Measurements from ENCODE around the gene SLC12A8. TPM values are rescaled to one million over a fixed set of nuclear protein-coding genes. Genes with fewer than 3 reads are reported as not detected.

The SLC12A8 gene
- total RNA-seq, 4 donors from 2014 or later = 5.4 to 10.5 (median 6.8) TPM

- H3K36me3 ChIP-seq = no peaks in the 10 kb centered on the region
- no peaks in the 10 kb centered on the region for H3K9me3 ChIP-seq
- intact Hi-C loops (cut with DNase I; ENCODE audit: low total_unique reads) (no loop called here), in situ Hi-C loops (cut with MboI; ENCODE audit: low pct_ligation_motif_present in 1 of 4, low pct_unique_long_range_greater_than_20kb in 1 of 4, low sequenced_read_pairs in 3 of 4) (no loop called here)
- no peak overlapping the region for H3K27ac ChIP-seq
- H3K27me3 ChIP-seq = no peaks in the 10 kb centered on the region
- H3K4me1 ChIP-seq = no peaks in the 10 kb centered on the region
- TF ChIP-seq EP300 (IDR thresholded peaks at IDR 0.05; ENCODE audit: low read depth) = no peak
- TF ChIP-seq POLR2AphosphoS5 (IDR thresholded peaks at IDR 0.05) = no peak
- TF ChIP-seq CTCF (IDR thresholded peaks at IDR 0.05) = no peak
- TF ChIP-seq POLR2A (IDR thresholded peaks at IDR 0.05) = no peak
- WGBS, 2 donors (ENCODE audit: low coverage in 1 of 2) = 90 to 94% methylated on average over 3 to 4 of the region's 4 CpGs
- DNase-seq = no peak
- H3K4me3 ChIP-seq = no peak overlapping the region
Observed at GRCh38 chr3:125072749-125073389, 139.7 kb downstream of the SLC12A8 start.

GRCh38 chr3:125072301-125072700 lies 140.2 kb downstream of the SLC12A8 start:
- DNase-seq = no peak
- H3K36me3 ChIP-seq = no peaks in the 10 kb centered on the region
- no peak for TF ChIP-seq POLR2AphosphoS5 (IDR thresholded peaks at IDR 0.05)
- no peak for TF ChIP-seq CTCF (IDR thresholded peaks at IDR 0.05)
- TF ChIP-seq EP300 (IDR thresholded peaks at IDR 0.05; ENCODE audit: low read depth) = no peak
- no peak for TF ChIP-seq POLR2A (IDR thresholded peaks at IDR 0.05)
- no peaks in the 10 kb centered on the region for H3K9me3 ChIP-seq
- H3K4me3 ChIP-seq = no peak overlapping the region
- H3K27ac ChIP-seq = no peak overlapping the region
- intact Hi-C loops (cut with DNase I; ENCODE audit: low total_unique reads) = no loop called here
- no peaks in the 10 kb centered on the region for H3K4me1 ChIP-seq
- in situ Hi-C loops (cut with MboI; ENCODE audit: low pct_ligation_motif_present in 1 of 4, low pct_unique_long_range_greater_than_20kb in 1 of 4, low sequenced_read_pairs in 3 of 4) = no loop called here
- H3K27me3 ChIP-seq = no peaks in the 10 kb centered on the region

GRCh38 chr3:125069968-125070745 lies 142.4 kb downstream of the SLC12A8 start:
- in situ Hi-C loops (cut with MboI; ENCODE audit: low pct_ligation_motif_present in 1 of 4, low pct_unique_long_range_greater_than_20kb in 1 of 4, low sequenced_read_pairs in 3 of 4) = no loop called here
- no peaks in the 10 kb centered on the region for H3K4me1 ChIP-seq
- intact Hi-C loops (cut with DNase I; ENCODE audit: low total_unique reads) = no loop called here
- no peaks in the 10 kb centered on the region for H3K36me3 ChIP-seq
- H3K4me3 ChIP-seq = no peak overlapping the region
- H3K27me3 ChIP-seq = no peaks in the 10 kb centered on the region
- DNase-seq = no peak
- WGBS, 2 donors (ENCODE audit: low coverage in 1 of 2) = 97 to 100% methylated on average over 5 to 7 of the region's 7 CpGs
- H3K9me3 ChIP-seq = no peaks in the 10 kb centered on the region
- TF ChIP-seq EP300 (IDR thresholded peaks at IDR 0.05; ENCODE audit: low read depth) = no peak
- TF ChIP-seq POLR2AphosphoS5 (IDR thresholded peaks at IDR 0.05) = no peak
- TF ChIP-seq CTCF (IDR thresholded peaks at IDR 0.05) = no peak
- TF ChIP-seq POLR2A (IDR thresholded peaks at IDR 0.05) = no peak
- H3K27ac ChIP-seq = no peak overlapping the region

- H3K4me1 ChIP-seq = no peaks in the 10 kb centered on the region
- intact Hi-C loops (cut with DNase I; ENCODE audit: low total_unique reads) = no loop called here
- DNase-seq = no peak
- no peaks in the 10 kb centered on the region for H3K36me3 ChIP-seq
- no peak overlapping the region for H3K4me3 ChIP-seq
- in situ Hi-C loops (cut with MboI; ENCODE audit: low pct_ligation_motif_present in 1 of 4, low pct_unique_long_range_greater_than_20kb in 1 of 4, low sequenced_read_pairs in 3 of 4) = no loop called here
- H3K9me3 ChIP-seq = no peaks in the 10 kb centered on the region
- H3K27ac ChIP-seq = no peak overlapping the region
- TF ChIP-seq POLR2AphosphoS5 (IDR thresholded peaks at IDR 0.05) = no peak
- no peak for TF ChIP-seq POLR2A (IDR thresholded peaks at IDR 0.05)
- no peak for TF ChIP-seq EP300 (IDR thresholded peaks at IDR 0.05; ENCODE audit: low read depth)
- TF ChIP-seq CTCF (IDR thresholded peaks at IDR 0.05) = no peak
- 48 to 80% methylated on average over 1 of the region's 1 CpG for WGBS, 2 donors (ENCODE audit: low coverage in 1 of 2)
- no peaks in the 10 kb centered on the region for H3K27me3 ChIP-seq
Observed at GRCh38 chr3:125069452-125069851, 143.1 kb downstream of the SLC12A8 start.
